HepG2 (cell line): ENCODE results near the gene DHX34. TPM values are rescaled to one million over a fixed set of nuclear protein-coding genes. Genes with fewer than 3 reads are reported as not detected.

Experiments
- ELF3 ChIP-seq: IDR thresholded peaks from 2 replicates; pipeline ENCODE4 v1.6.1; 2016; ENCODE audit warnings: missing genetic modification reagents, missing compliant biosample characterization
- KDM2A ChIP-seq: sonication (generic); formaldehyde crosslinking; IDR thresholded peaks from 2 replicates; pipeline ENCODE4 v1.4.0; 2020; ENCODE audit warnings: low read depth, missing genetic modification reagents, borderline replicate concordance
- MEF2D ChIP-seq: sonication (generic); formaldehyde crosslinking; IDR thresholded peaks from 2 replicates; pipeline ENCODE4 v1.5.1; 2020; ENCODE audit warnings: mild to moderate bottlenecking, missing genetic modification reagents
- MTF2 ChIP-seq: sonication (generic); formaldehyde crosslinking; IDR thresholded peaks from 2 replicates; pipeline ENCODE4 v1.5.0; 2020; ENCODE audit warnings: missing genetic modification reagents, borderline replicate concordance
- RARG ChIP-seq: sonication (generic); formaldehyde crosslinking; IDR thresholded peaks from 2 replicates; pipeline ENCODE4 v1.4.0; 2020; ENCODE audit warnings: low read depth, mild to moderate bottlenecking, missing genetic modification reagents
- SMAD3 ChIP-seq: sonication (generic); formaldehyde crosslinking; IDR thresholded peaks from 2 replicates; pipeline ENCODE4 v1.4.0; 2020; ENCODE audit warnings: missing genetic modification reagents
- SNAPC2 ChIP-seq: sonication (generic); formaldehyde crosslinking; IDR thresholded peaks from 2 replicates; pipeline ENCODE4 v1.8.1; 2022; ENCODE audit warnings: mild to moderate bottlenecking, missing genetic modification reagents
- SP5 ChIP-seq: IDR thresholded peaks from 2 replicates; pipeline ENCODE4 v1.6.1; 2016; ENCODE audit warnings: low read depth, borderline replicate concordance
- SRSF4 ChIP-seq: fragments of 200-400 bp; formaldehyde crosslinking; IDR thresholded peaks from one replicate; pipeline ENCODE4 v1.6.1; 2018; ENCODE audit warnings: mild to moderate bottlenecking, low read depth, low read length, moderate library complexity; ENCODE audit not compliant: poor library complexity, severe bottlenecking
- ZFYVE20 ChIP-seq: sonication (generic); formaldehyde crosslinking; IDR thresholded peaks from 2 replicates; pipeline ENCODE4 v1.8.0; 2023; ENCODE audit warnings: low read depth, mild to moderate bottlenecking, moderate library complexity, missing genetic modification reagents, borderline replicate concordance
- ZNF543 ChIP-seq: sonication (generic); formaldehyde crosslinking; IDR thresholded peaks from 2 replicates; pipeline ENCODE4 v1.4.0; 2020; ENCODE audit warnings: mild to moderate bottlenecking, missing genetic modification reagents
- ZNF605 ChIP-seq: sonication (generic); formaldehyde crosslinking; IDR thresholded peaks from 2 replicates; pipeline ENCODE4 v1.8.0; 2022; ENCODE audit warnings: mild to moderate bottlenecking, missing genetic modification reagents
- ZSCAN20 ChIP-seq: sonication (generic); formaldehyde crosslinking; IDR thresholded peaks from 2 replicates; pipeline ENCODE4 v1.4.0; 2020; ENCODE audit warnings: missing genetic modification reagents, mild to moderate bottlenecking, borderline replicate concordance
- polyA plus RNA-seq, 8 experiments: library from polyadenylated mRNA; depleted of rRNA in 3 of 8; stranded (reverse) in 7 of 8; unstranded in 1 of 8; fragments of >200 nt; fragmentation: Illumina TruSeq in 4 of 8; extraction: Trizol in 4 of 8; gene quantifications; 2 replicates each; pipeline versions ENCODE4 v1.2.1 to v1.2.3, GENCODE V29; 2011 to 2016; ENCODE audit warnings: low read depth in 4 of 8, missing spikeins in 1 of 8, mixed read lengths in 1 of 8; ENCODE audit not compliant: insufficient read depth in 1 of 8
- total RNA-seq, 5 experiments: library from RNA; depleted of rRNA; stranded (reverse); fragments of >200 nt; fragmentation: Illumina TruSeq; extraction: Trizol; gene quantifications; 2 replicates each; pipeline ENCODE4 v1.2.3, GENCODE V29; 2016; ENCODE audit warnings: low read depth in 1 of 5
- TF ChIP-seq, protein P1 (sequence below), 2 experiments: sonication (generic) in 1 of 2; formaldehyde crosslinking in 1 of 2; IDR thresholded peaks; 2 replicates each; pipeline versions ENCODE4 v1.6.1 to v1.9.0; 2014 to 2022; ENCODE audit warnings: antibody characterized with exemption in 1 of 2, borderline replicate concordance in 1 of 2, inconsistent platforms in 1 of 2, low read depth in 1 of 2, missing genetic modification reagents in 1 of 2
- TF ChIP-seq, protein P2 (sequence below): sonication (generic); formaldehyde crosslinking; IDR thresholded peaks from 2 replicates; pipeline ENCODE4; 2020; ENCODE audit warnings: missing genetic modification reagents, mild to moderate bottlenecking, borderline replicate concordance
- TF ChIP-seq, protein P3 (sequence below): sonication (generic); formaldehyde crosslinking; IDR thresholded peaks from 2 replicates; pipeline ENCODE4 v1.5.0; 2020; ENCODE audit warnings: missing genetic modification reagents, mild to moderate bottlenecking, borderline replicate concordance
- TF ChIP-seq, protein P4 (sequence below): sonication (generic); formaldehyde crosslinking; IDR thresholded peaks from 2 replicates; pipeline ENCODE4 v1.4.0; 2020; ENCODE audit warnings: mild to moderate bottlenecking, missing genetic modification reagents

Gene DHX34
- total and polyA plus RNA-seq, 2 of the 13 experiments (the other 11 are each of a cell fraction or from before 2014, with no cell fraction given): 9.2 to 12.0 TPM

DNA sequence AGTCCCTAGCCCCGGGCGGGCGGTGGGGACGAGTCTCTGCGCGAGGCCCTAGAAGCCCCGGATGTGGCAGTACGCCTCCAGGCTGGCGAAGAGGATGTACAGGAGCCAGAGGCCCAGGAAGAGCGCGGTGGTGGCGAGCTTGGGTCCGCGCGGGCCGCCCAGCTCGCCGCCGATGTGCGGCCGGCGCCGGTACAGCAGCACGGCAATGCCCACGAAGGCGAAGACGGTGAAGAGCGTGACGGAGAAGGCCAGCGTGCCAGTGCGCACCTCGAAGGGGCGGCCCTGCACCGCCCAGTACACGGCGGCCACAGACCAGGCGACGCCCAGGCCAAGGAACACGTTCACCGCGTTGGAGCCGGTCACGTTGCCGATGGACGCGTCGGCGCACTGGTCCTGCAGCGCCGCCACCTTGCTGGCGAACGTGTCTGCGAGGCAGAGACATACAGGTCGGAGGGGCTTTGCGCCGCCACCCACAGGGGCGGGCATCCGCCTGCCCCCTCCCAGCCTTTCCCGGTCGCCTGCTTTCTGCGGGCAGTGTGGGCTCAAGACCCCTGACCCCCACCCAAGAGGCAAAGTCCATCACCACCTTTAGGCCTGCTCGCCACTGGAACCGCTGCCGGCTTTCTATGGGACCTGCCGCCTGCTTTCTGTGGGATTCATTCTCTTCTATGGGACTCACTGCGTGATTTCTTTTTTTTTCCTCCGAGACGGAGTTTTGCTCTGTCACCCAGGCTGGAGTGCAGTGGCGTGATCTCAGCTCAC lies 81.1 kb downstream of the DHX34 start (continued):
- TF ChIP-seq ZSCAN20 (CRISPR knock-in tag) (peak; percentile 24; the same call in 1 of the 2 replicates), ELF3 (CRISPR knock-in tag) (peak; percentile 39), MEF2D (CRISPR knock-in tag) (no peak), SRSF4 (no peak), RARG (no peak), MTF2 (CRISPR knock-in tag) (peak; percentile 91), SNAPC2 (CRISPR knock-in tag) (no peak), SP5 (CRISPR knock-in tag) (peak; percentile 53; the same call in 1 of the 2 replicates), KDM2A (CRISPR knock-in tag) (peak; percentile 88), ZNF605 (CRISPR knock-in tag) (peak; percentile 72), ZNF543 (CRISPR knock-in tag) (0 out of 2 replicates have a peak, but pooled peaks have one; percentile 53), ZFYVE20 (CRISPR knock-in tag) (peak; percentile 57; the same call in 1 of the 2 replicates), SMAD3 (no peak)
- TF ChIP-seq, protein P1, sequence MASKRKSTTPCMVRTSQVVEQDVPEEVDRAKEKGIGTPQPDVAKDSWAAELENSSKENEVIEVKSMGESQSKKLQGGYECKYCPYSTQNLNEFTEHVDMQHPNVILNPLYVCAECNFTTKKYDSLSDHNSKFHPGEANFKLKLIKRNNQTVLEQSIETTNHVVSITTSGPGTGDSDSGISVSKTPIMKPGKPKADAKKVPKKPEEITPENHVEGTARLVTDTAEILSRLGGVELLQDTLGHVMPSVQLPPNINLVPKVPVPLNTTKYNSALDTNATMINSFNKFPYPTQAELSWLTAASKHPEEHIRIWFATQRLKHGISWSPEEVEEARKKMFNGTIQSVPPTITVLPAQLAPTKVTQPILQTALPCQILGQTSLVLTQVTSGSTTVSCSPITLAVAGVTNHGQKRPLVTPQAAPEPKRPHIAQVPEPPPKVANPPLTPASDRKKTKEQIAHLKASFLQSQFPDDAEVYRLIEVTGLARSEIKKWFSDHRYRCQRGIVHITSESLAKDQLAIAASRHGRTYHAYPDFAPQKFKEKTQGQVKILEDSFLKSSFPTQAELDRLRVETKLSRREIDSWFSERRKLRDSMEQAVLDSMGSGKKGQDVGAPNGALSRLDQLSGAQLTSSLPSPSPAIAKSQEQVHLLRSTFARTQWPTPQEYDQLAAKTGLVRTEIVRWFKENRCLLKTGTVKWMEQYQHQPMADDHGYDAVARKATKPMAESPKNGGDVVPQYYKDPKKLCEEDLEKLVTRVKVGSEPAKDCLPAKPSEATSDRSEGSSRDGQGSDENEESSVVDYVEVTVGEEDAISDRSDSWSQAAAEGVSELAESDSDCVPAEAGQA (IDR thresholded peaks at IDR 0.05; ENCODE audit: low read depth): peak; percentile 73; the same call in 1 of the 2 replicates
- TF ChIP-seq, protein P1 (CRISPR knock-in tag; IDR thresholded peaks at IDR 0.05; ENCODE audit: borderline replicate concordance): no peak
- TF ChIP-seq, protein P2, sequence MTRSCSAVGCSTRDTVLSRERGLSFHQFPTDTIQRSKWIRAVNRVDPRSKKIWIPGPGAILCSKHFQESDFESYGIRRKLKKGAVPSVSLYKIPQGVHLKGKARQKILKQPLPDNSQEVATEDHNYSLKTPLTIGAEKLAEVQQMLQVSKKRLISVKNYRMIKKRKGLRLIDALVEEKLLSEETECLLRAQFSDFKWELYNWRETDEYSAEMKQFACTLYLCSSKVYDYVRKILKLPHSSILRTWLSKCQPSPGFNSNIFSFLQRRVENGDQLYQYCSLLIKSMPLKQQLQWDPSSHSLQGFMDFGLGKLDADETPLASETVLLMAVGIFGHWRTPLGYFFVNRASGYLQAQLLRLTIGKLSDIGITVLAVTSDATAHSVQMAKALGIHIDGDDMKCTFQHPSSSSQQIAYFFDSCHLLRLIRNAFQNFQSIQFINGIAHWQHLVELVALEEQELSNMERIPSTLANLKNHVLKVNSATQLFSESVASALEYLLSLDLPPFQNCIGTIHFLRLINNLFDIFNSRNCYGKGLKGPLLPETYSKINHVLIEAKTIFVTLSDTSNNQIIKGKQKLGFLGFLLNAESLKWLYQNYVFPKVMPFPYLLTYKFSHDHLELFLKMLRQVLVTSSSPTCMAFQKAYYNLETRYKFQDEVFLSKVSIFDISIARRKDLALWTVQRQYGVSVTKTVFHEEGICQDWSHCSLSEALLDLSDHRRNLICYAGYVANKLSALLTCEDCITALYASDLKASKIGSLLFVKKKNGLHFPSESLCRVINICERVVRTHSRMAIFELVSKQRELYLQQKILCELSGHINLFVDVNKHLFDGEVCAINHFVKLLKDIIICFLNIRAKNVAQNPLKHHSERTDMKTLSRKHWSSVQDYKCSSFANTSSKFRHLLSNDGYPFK: peak; percentile 45; the same call in 1 of the 2 replicates
- TF ChIP-seq, protein P3, sequence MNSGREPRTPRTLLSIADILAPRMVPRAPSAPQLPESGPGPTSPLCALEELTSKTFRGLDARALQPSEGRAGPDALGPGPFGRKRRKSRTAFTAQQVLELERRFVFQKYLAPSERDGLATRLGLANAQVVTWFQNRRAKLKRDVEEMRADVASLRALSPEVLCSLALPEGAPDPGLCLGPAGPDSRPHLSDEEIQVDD (CRISPR knock-in tag): peak; percentile 85; the same call in 1 of the 2 replicates
- TF ChIP-seq, protein P4, sequence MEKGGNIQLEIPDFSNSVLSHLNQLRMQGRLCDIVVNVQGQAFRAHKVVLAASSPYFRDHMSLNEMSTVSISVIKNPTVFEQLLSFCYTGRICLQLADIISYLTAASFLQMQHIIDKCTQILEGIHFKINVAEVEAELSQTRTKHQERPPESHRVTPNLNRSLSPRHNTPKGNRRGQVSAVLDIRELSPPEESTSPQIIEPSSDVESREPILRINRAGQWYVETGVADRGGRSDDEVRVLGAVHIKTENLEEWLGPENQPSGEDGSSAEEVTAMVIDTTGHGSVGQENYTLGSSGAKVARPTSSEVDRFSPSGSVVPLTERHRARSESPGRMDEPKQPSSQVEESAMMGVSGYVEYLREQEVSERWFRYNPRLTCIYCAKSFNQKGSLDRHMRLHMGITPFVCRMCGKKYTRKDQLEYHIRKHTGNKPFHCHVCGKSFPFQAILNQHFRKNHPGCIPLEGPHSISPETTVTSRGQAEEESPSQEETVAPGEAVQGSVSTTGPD (CRISPR knock-in tag): no peak
